ENCODE measurements around the gene SPATS1. TPM values are rescaled to one million over a fixed set of nuclear protein-coding genes. Genes with fewer than 3 reads are reported as not detected.

The SPATS1 gene
- not detected for total RNA-seq
- not detected for polyA plus RNA-seq
- 0 reads per million in 6 experiments for total RNA-seq

- no peak for DNase-seq
These were observed at the start of gene SPATS1 for GRCh38 chr6:44342489-44342888. Gene SPATS1 (plus strand): TSS chr6:44342650. CDS start chr6:44343096, 446 bp downstream.

GRCh38 chr6:44292661-44293365 lies 49.6 kb upstream of the SPATS1 start:
- Mint-ChIP-seq H3K4me1 (peaks cover 4 to 15% (median 8%) of the 10 kb centered on the region in 4 donors), H3K9me3 (no peaks in the 10 kb centered on the region), H3K4me3 (no peak overlapping the region), H3K27ac (no peak overlapping the region), H3K36me3 (peaks cover 0 to 5% (median 0%) of the 10 kb centered on the region in 3 donors), H3K27me3 (peaks cover 38 to 82% (median 63%) of the 10 kb centered on the region in 5 donors)
- no peak for ATAC-seq
- DNase-seq: no peak
- POLR2A ChIA-PET: interaction anchor here (0.7 kb wide), 1 partner anchor 17 kb away, joined by 8 read pairs; no protein-coding TSS in a partner anchor

More at GRCh38 chr6:44342489-44342888, at the start of gene SPATS1:
- Mint-ChIP-seq H3K9me3 (no peaks in the 10 kb centered on the region), H3K27ac (no peak within 1 kb of the TSS), H3K4me3 (no peak within 1 kb of the TSS), H3K36me3 (no peaks in the 10 kb centered on the region), H3K4me1 (peaks cover 0 to 2% (median 0%) of the 10 kb centered on the region in 4 donors), H3K27me3 (peaks cover 21 to 47% (median 34%) of the 10 kb centered on the region in 5 donors)
- POLR2A ChIA-PET: no interaction called here
- ATAC-seq: no peak

- H3K36me3 Mint-ChIP-seq: peaks cover 0 to 10% (median 2%) of the 10 kb centered on the region in 3 donors
- H3K27ac Mint-ChIP-seq: no peak overlapping the region
- ATAC-seq (no peak), DNase-seq (peak in 1 of 10 donors; percentile 52)
- H3K4me3 Mint-ChIP-seq: no peak overlapping the region
- no peaks in the 10 kb centered on the region for H3K9me3 Mint-ChIP-seq
- POLR2A ChIA-PET: no interaction called here
- peaks cover 31 to 68% (median 53%) of the 10 kb centered on the region in 5 donors for H3K27me3 Mint-ChIP-seq
- H3K4me1 Mint-ChIP-seq: peaks cover 5 to 26% (median 13%) of the 10 kb centered on the region in 4 donors
These were observed 47.3 kb upstream of the SPATS1 start for GRCh38 chr6:44294832-44295791.

GRCh38 chr6:44297063-44298038 lies 45.1 kb upstream of the SPATS1 start:
- peaks cover 0 to 28% (median 6%) of the 10 kb centered on the region in 3 donors for H3K36me3 Mint-ChIP-seq
- H3K27ac Mint-ChIP-seq: no peak overlapping the region
- ATAC-seq (peak; percentile 87), DNase-seq (peak; percentile 15 to 78 (median 53))
- peak overlapping the region; percentile 49 to 79 (median 63) for H3K4me3 Mint-ChIP-seq
- POLR2A ChIA-PET: interaction anchor here (1.1 to 1.2 kb wide), 2 partner anchors 10 to 60 kb away, joined by 3 to 4 read pairs; no protein-coding TSS in a partner anchor
- H3K27me3 Mint-ChIP-seq: peaks cover 18 to 46% (median 34%) of the 10 kb centered on the region in 5 donors
- H3K9me3 Mint-ChIP-seq: no peaks in the 10 kb centered on the region
- H3K4me1 Mint-ChIP-seq: peaks cover 5 to 26% (median 13%) of the 10 kb centered on the region in 4 donors

- POLR2A ChIA-PET: interaction anchor here (0.8 to 1.2 kb wide), 3 partner anchors 20 to 61 kb away, joined by 3 to 4 read pairs (median 3); partner anchors contain the start of gene HSP90AB1
- H3K4me1 Mint-ChIP-seq: peaks cover 5 to 26% (median 13%) of the 10 kb centered on the region in 4 donors
- no peak for DNase-seq
- H3K9me3 Mint-ChIP-seq: no peaks in the 10 kb centered on the region
- peaks cover 15 to 39% (median 31%) of the 10 kb centered on the region in 5 donors for H3K27me3 Mint-ChIP-seq
- no peak overlapping the region for H3K27ac Mint-ChIP-seq
- ATAC-seq: no peak
- peak overlapping the region; percentile 36 to 71 (median 60) for H3K4me3 Mint-ChIP-seq
- peaks cover 0 to 31% (median 6%) of the 10 kb centered on the region in 3 donors for H3K36me3 Mint-ChIP-seq
These were observed 44.2 kb upstream of the SPATS1 start for GRCh38 chr6:44298055-44298803.

- Mint-ChIP-seq H3K36me3 (peaks cover 0 to 36% (median 10%) of the 10 kb centered on the region in 3 donors), H3K4me1 (peaks cover 5 to 26% (median 13%) of the 10 kb centered on the region in 4 donors), H3K4me3 (peak overlapping the region in 4 of 10 donors; percentile 24 to 53 (median 40))
These were observed 43.6 kb upstream of the SPATS1 start for GRCh38 chr6:44298864-44299263.

GRCh38 chr6:44300292-44300823 lies 42.1 kb upstream of the SPATS1 start:
- Mint-ChIP-seq H3K27me3 (peaks cover 8 to 17% (median 14%) of the 10 kb centered on the region in 5 donors), H3K4me1 (peaks cover 5 to 26% (median 13%) of the 10 kb centered on the region in 4 donors), H3K27ac (peak overlapping the region in 2 of 10 donors; percentile 43 to 87), H3K4me3 (peak overlapping the region in 1 of 10 donors; percentile 74), H3K9me3 (no peaks in the 10 kb centered on the region), H3K36me3 (peaks cover 0 to 39% (median 12%) of the 10 kb centered on the region in 3 donors)
- POLR2A ChIA-PET: interaction anchor here (1.5 kb wide), 1 partner anchor 9 kb away, joined by 4 read pairs; no protein-coding TSS in a partner anchor
- DNase-seq (no peak), ATAC-seq (no peak)

More at GRCh38 chr6:44298864-44299263, 43.6 kb upstream of the SPATS1 start:
- ATAC-seq (no peak), DNase-seq (no peak)
- POLR2A ChIA-PET: interaction anchor here (0.6 to 1.2 kb wide), 4 partner anchors 21 to 1556 kb away, joined by 3 to 4 read pairs (median 4); partner anchors contain the start of gene HSP90AB1
- Mint-ChIP-seq H3K27ac (no peak overlapping the region), H3K27me3 (peaks cover 11 to 32% (median 26%) of the 10 kb centered on the region in 5 donors), H3K9me3 (no peaks in the 10 kb centered on the region)

- POLR2A ChIA-PET: interaction anchor here (1.5 kb wide), 1 partner anchor 8 kb away, joined by 4 read pairs; no protein-coding TSS in a partner anchor
- ATAC-seq: no peak
- Mint-ChIP-seq H3K36me3 (peaks cover 0 to 47% (median 12%) of the 10 kb centered on the region in 3 donors), H3K4me3 (no peak overlapping the region), H3K4me1 (peaks cover 5 to 26% (median 13%) of the 10 kb centered on the region in 4 donors), H3K9me3 (no peaks in the 10 kb centered on the region), H3K27ac (no peak overlapping the region), H3K27me3 (peaks cover 3 to 10% (median 9%) of the 10 kb centered on the region in 5 donors)
- no peak for DNase-seq
These were observed 41.3 kb upstream of the SPATS1 start for GRCh38 chr6:44301106-44301505.

GRCh38 chr6:44301782-44302564 lies 40.5 kb upstream of the SPATS1 start:
- H3K36me3 Mint-ChIP-seq: peaks cover 0 to 50% (median 12%) of the 10 kb centered on the region in 3 donors
- peaks cover 3 to 17% (median 6%) of the 10 kb centered on the region in 4 donors for H3K4me1 Mint-ChIP-seq
- peak overlapping the region in 1 of 10 donors; percentile 24 for H3K27ac Mint-ChIP-seq
- ATAC-seq: no peak
- H3K9me3 Mint-ChIP-seq: no peaks in the 10 kb centered on the region
- no peak overlapping the region for H3K4me3 Mint-ChIP-seq
- peaks cover 0 to 1% (median 0%) of the 10 kb centered on the region in 5 donors for H3K27me3 Mint-ChIP-seq
- DNase-seq: no peak
- POLR2A ChIA-PET: no interaction called here

- POLR2A ChIA-PET: interaction anchor here (0.8 kb wide), 1 partner anchor 11 kb away, joined by 3 read pairs; no protein-coding TSS in a partner anchor
- H3K9me3 Mint-ChIP-seq: no peaks in the 10 kb centered on the region
- H3K4me1 Mint-ChIP-seq: peaks cover under 1 to 10% (median 4%) of the 10 kb centered on the region in 4 donors
- peaks cover 0 to 54% (median 12%) of the 10 kb centered on the region in 3 donors for H3K36me3 Mint-ChIP-seq
- ATAC-seq (no peak), DNase-seq (no peak)
- no peak overlapping the region for H3K27ac Mint-ChIP-seq
- no peak overlapping the region for H3K4me3 Mint-ChIP-seq
- H3K27me3 Mint-ChIP-seq: no peaks in the 10 kb centered on the region
These were observed 39.6 kb upstream of the SPATS1 start for GRCh38 chr6:44302856-44303255.
